ENCODE data around the gene TRPM7. TPM values are rescaled to one million over a fixed set of nuclear protein-coding genes. Genes with fewer than 3 reads are reported as not detected.
A peak's percentile ranks its signal among the peaks of the same experiment; 100 is the strongest.
"Not testable (repeated sequence)": the region's sequence is repeated elsewhere in the genome, so short reads cannot be mapped to it uniquely, and the experiment has no call there.

TRPM7 gene, protein sequence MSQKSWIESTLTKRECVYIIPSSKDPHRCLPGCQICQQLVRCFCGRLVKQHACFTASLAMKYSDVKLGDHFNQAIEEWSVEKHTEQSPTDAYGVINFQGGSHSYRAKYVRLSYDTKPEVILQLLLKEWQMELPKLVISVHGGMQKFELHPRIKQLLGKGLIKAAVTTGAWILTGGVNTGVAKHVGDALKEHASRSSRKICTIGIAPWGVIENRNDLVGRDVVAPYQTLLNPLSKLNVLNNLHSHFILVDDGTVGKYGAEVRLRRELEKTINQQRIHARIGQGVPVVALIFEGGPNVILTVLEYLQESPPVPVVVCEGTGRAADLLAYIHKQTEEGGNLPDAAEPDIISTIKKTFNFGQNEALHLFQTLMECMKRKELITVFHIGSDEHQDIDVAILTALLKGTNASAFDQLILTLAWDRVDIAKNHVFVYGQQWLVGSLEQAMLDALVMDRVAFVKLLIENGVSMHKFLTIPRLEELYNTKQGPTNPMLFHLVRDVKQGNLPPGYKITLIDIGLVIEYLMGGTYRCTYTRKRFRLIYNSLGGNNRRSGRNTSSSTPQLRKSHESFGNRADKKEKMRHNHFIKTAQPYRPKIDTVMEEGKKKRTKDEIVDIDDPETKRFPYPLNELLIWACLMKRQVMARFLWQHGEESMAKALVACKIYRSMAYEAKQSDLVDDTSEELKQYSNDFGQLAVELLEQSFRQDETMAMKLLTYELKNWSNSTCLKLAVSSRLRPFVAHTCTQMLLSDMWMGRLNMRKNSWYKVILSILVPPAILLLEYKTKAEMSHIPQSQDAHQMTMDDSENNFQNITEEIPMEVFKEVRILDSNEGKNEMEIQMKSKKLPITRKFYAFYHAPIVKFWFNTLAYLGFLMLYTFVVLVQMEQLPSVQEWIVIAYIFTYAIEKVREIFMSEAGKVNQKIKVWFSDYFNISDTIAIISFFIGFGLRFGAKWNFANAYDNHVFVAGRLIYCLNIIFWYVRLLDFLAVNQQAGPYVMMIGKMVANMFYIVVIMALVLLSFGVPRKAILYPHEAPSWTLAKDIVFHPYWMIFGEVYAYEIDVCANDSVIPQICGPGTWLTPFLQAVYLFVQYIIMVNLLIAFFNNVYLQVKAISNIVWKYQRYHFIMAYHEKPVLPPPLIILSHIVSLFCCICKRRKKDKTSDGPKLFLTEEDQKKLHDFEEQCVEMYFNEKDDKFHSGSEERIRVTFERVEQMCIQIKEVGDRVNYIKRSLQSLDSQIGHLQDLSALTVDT (N-terminal part only)
- total RNA-seq (2014; rRNA removed; shearing (Covaris generic)): 20.0 and 26.4 TPM in 2 replicates

- peak; percentile 69 for DNase-seq (ENCODE audit: low spot score)
These were observed at the start of gene TRPM7 for GRCh38 chr15:50686469-50687301. Gene TRPM7, minus strand, starts transcription at chr15:50686797. Its CDS starts 264 bp downstream, at chr15:50686533.

GRCh38 chr15:50735156-50735555 is 48.6 kb upstream of the TRPM7 start:
- DNase-seq (ENCODE audit: low spot score): no peak

DNA sequence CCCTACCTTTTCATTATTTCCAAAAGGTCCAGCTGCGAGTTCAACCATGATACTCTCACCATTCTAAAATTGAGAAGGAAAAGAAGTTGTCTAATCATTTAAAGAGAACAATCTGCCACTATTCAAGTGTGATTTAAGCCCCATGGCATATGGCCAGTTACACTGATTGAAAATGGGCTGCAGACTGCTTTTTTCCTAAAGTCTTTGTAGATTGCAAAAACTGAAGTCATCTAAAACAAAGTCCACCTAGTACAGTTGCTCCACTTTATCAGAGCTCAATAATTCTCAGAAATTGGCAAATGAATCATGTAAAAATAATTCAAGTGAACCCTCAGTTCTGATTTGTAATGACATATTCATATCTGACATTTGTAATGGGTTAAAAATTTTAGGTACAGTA is 39.7 kb upstream of the TRPM7 start:
- DNase-seq (ENCODE audit: low spot score): no peak

DNA sequence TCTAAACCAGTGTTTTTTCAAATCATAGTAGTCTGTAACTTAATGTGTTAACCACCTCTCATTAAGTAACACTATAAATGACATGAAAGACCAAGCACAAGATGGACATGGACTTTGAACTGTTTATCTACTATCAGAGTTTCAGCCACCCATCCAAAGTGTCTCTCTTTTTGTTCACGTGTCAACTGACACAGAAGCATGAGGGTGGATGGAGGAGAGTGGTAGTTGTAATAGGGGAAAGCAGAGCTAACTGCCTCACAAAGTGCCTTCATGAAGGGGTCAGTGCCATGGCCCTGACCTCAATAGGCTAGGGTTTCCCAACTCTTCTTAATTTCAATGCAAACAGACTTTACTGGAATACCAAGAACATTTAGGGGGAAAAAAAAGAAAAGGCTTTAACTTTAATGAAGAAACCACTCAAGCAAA is 32.1 kb upstream of the TRPM7 start:
- DNase-seq (ENCODE audit: low spot score): no peak

GRCh38 chr15:50712018-50712417 is 25.4 kb upstream of the TRPM7 start:
- no peak for DNase-seq (ENCODE audit: low spot score)

DNA sequence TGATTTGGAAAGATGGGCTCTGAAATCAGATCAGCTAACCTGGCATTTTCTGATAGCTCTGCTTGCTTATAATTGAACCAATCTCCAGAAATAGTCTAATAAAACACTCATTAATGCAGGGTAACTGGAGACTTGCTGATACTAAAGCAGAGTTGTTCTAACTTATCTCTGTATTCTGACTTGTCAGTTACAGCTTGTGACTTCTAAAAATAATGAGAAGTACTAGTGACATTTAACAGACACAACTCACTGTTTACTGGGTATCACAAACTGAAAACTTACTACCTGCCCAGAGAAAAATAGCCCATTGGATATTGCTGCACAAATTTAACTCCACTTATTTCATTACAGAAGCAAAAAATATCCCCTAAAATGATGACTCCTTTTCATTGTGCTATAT is 24.0 kb upstream of the TRPM7 start:
- no peak for DNase-seq (ENCODE audit: low spot score)

GRCh38 chr15:50707878-50708427 is 21.4 kb upstream of the TRPM7 start:
- DNase-seq (ENCODE audit: low spot score): no peak

DNA sequence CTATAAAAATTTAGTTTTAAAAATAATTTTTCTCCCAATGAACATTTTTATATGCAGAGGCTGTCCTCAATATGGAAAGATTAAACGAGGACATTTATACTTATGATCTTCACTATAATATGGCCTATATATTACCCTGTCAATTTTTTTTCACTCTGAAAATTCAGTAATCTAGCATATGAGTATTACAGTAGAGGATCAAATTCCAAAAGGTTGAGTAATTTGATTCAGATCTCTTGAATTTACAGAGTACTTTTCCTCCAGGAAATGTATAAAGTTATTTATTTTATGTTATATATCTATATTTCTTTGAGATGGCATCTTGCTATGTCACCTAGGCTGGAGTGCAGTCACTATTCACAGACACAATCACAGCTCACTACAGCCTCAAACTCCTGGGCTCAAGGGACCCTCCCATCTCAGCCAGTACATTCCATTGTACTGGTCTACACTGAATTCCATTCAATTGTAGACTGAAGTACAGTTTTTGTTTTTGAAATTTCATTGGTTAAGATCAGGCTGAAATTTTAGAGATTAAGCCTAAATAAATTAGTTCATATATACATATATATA is 16.3 kb upstream of the TRPM7 start:
- no peak for DNase-seq (ENCODE audit: low spot score)

- DNase-seq (ENCODE audit: low spot score): no peak
These were observed 11.5 kb upstream of the TRPM7 start for GRCh38 chr15:50698101-50698500.

DNA sequence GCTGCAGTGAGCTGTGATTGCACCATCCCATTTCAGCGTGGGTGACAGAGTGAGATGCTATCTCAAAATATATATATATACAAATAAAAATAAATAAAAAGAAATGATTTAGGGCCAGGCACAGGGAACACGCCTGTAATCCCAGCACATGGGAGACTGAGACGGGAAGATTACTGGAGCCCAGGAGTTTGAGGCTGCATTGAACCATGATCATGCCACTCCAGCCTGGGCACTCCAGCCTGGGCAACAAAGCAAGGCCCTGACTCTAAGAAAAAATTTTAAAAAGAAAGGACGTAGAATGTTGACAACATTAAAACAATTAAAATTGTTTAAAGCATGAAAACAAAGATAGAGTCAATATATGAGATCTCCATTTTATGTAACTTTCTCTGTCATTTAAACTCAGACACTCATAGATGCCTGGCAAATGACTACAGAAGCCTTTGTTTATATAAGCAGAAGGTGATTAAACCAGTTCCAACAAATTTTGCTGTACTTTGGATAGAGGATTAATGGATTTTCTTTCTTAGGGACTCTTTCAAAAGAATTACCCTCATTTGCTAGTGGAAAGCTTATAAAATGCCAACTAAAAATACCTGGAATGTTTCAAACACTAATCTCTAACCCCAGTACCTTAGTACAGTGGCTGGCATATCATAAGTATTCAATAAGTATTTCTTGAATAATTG is 10.7 kb upstream of the TRPM7 start:
- no peak for DNase-seq (ENCODE audit: low spot score)

DNA sequence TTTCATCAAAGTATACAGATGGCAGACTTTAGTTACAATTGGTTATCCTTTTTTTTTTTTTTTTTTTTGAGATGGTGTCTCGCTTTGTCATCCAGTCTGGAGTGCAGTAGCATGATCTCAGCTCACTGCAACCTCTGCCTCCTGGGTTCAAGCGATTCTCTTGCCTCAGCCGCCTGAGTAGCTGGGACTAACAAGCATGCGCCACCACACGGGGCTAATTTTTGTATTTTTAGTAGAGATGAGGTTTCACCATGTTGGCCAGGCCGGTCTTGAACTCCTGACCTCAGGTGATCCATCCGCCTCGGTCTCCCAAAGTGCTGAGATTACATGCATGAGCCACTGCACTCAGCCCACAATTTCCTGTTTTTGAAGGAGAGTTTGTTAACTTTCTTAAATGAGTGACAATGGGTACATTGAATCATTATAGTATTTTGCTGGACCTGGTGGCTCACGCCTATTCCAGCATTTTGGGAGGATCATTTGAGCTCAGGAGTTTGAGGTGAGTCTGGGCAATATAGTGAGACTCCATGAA is 8.1 kb upstream of the TRPM7 start:
- DNase-seq (ENCODE audit: low spot score): not testable (repeated sequence)

GRCh38 chr15:50687302-50687902 is 805 bp upstream of the TRPM7 start:
- DNase-seq (ENCODE audit: low spot score): peak; percentile 6

DNA sequence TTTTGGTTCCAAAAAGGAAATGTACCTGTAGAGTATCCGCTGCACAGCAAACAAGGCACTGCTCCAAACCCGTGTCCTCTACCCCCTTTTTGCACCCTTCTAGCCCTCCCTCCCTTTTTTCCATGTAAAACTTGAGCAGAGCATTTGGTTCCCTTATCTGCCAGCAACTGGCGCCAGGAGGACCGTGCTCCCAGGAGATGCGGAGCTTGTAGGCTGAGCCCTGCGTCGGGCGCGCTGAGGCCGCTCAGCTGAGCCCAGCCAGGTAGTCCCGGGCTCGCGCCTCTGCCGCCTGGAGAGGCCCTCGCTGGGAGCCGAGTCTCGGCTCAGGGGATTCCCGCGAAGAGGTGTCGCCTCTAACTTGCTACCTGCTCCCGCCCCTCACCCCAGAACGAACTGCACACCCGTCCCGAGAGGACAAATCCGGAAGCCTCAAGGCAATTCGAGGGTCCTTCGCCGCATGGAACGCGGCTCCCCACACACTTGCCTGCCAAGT is 575 bp downstream of the TRPM7 start:
- DNase-seq (ENCODE audit: low spot score): peak; percentile 21

- DNase-seq (ENCODE audit: low spot score): no peak
These were observed 1.2 kb downstream of the TRPM7 start for GRCh38 chr15:50685191-50685975.

- no peak for DNase-seq (ENCODE audit: low spot score)
These were observed 5.1 kb downstream of the TRPM7 start for GRCh38 chr15:50681467-50681866.

GRCh38 chr15:50676799-50677483 is 9.7 kb downstream of the TRPM7 start:
- DNase-seq (ENCODE audit: low spot score): no peak

DNA sequence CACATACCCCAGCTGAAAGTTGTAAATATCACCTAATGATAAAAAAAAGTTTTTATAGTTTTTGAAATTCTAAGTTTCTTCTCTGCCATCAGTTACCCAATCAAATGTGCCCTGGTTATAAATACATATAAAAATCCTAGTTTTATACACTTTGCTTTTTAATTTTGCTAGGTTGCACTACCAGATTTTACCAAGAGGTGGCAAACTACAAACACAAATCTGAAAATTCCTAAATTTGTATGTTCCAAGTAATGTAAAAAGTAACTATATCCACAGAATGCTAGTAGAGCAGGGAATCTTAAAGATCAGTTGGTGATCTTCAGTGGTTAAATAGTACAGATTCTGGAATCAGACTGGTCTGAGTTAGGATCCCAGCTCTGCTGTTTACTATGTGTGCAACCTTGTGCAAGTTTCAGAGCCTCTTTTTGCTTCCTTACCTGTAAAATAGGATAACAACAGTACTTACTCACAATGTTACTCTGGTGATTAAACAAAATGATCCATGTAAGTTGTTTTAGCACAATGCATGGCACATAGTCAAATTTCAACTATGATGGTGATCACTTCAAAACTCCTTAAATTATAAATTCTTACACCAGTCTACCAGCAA is 11.0 kb downstream of the TRPM7 start:
- no peak for DNase-seq (ENCODE audit: low spot score)

All from H4 (cell line).